ENCODE results near the gene SS18L1.

- TF ChIP-seq, protein P1, sequence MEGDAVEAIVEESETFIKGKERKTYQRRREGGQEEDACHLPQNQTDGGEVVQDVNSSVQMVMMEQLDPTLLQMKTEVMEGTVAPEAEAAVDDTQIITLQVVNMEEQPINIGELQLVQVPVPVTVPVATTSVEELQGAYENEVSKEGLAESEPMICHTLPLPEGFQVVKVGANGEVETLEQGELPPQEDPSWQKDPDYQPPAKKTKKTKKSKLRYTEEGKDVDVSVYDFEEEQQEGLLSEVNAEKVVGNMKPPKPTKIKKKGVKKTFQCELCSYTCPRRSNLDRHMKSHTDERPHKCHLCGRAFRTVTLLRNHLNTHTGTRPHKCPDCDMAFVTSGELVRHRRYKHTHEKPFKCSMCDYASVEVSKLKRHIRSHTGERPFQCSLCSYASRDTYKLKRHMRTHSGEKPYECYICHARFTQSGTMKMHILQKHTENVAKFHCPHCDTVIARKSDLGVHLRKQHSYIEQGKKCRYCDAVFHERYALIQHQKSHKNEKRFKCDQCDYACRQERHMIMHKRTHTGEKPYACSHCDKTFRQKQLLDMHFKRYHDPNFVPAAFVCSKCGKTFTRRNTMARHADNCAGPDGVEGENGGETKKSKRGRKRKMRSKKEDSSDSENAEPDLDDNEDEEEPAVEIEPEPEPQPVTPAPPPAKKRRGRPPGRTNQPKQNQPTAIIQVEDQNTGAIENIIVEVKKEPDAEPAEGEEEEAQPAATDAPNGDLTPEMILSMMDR (IDR thresholded peaks at IDR 0.05 in 8 of 11, conservative IDR thresholded peaks at IDR 0.05 in 3 of 11): no peak
- no peak for TF ChIP-seq POLR2A (IDR thresholded peaks at IDR 0.05)
Observed at GRCh38 chr20:62181808-62182207, 38.2 kb downstream of the SS18L1 start.

Measured in spleen (tissue), 7 donors.